NCI-H2107 (cell line): ENCODE measurements around the gene LIG1.

Experiments used
- DNase-seq: peaks from one replicate; lab custom pipeline; 2025; lab: John Stamatoyannopoulos, UW

LIG1 gene

GRCh38 chr19:48169939-48170803 lies at the start of gene LIG1, which contains the start of gene ZSWIM9:
LIG1 (minus strand) TSS chr19:48170344; CDS start chr19:48165566, 4,778 bp downstream.
ZSWIM9 (plus strand) TSS chr19:48170680; CDS start chr19:48171803, 1,123 bp downstream.
- DNase-seq: peak; percentile 97

DNA sequence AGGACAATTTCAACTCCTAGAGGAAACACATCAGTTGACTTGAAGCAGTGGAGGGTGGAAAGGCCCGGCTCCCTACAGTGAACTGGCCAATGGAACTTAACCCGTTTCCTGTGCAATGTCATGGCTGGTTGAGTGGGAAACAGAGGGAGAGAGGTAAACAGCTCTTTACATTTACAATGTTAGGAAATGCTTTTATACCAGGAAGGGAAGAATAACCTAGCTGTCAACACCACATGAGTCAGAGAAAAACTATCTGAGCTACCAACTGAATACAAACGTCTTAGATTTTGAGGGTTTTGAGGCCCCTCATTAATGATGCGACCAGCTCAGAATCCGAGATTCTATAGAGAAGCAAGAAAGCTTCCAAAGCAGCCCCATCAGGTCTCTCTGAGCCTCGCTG lies 48.9 kb upstream of the LIG1 start:
- DNase-seq: no peak

GRCh38 chr19:48216933-48217332 lies 46.8 kb upstream of the LIG1 start:
- no peak for DNase-seq

GRCh38 chr19:48213959-48214358 lies 43.8 kb upstream of the LIG1 start:
- no peak for DNase-seq

GRCh38 chr19:48210005-48210404 lies 39.9 kb upstream of the LIG1 start:
- DNase-seq: no peak

- no peak for DNase-seq
These were observed 36.4 kb upstream of the LIG1 start for GRCh38 chr19:48206397-48207093.

GRCh38 chr19:48203794-48204628 lies 33.9 kb upstream of the LIG1 start:
- DNase-seq: peak; percentile 96

GRCh38 chr19:48203222-48203793 lies 33.2 kb upstream of the LIG1 start:
- no peak for DNase-seq

DNA sequence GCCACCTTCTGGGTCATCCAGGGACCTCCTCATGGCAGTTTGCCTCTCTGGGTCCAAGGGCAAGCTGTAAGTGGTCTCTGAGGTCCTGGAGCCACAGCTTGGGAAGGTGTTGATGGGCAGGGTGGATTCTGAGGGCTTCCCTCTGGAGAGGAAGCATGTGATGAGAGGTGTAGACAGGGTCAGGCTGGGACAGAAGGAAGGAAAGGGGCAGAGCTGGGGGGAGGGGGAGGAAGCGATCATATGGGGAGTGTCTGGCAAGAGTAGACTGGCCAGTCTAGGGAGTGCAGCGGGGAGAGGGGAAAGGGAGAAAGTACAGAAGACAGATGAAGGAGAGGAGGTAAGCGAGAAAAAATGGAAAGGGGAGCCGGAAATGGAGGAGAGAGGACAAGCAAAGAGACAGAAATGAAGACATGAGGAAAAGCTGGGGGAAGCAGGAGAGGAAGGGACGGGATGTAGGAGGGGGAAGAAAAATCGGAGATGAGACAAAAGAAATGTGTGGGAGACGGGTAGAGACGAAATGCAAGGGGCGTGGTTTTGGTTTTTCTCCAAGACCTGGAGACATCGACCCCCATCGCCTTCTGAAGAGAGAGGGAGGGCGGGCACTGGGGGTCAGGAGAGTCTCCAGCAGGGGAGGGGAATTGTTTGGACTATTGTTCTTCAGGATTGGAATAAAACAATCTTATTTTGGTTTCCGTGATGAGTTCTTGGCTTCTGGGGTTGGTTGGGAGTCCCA lies 27.0 kb upstream of the LIG1 start:
- DNase-seq: no peak

DNA sequence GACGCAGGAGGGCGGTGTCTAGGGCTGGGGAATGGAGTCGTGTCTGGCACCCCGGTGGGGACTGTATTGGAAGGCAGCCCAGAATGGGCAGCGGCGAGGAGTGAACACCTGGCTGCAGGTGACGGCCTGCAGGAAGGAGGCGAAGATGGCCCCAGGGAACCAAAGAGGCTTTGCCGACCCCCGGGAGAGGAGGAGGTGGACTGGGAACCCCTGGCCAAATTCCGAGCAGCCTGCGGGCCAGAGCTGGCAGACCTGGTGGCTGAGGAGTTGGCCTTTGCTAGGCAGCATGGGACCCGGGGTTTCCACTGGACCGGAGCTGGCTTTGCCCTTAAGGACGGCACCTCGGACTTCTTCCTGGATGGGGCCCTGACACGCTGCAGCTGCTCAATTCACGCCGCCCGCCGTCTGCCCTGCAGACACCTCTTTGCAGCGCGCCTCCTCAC lies 26.2 kb upstream of the LIG1 start:
- no peak for DNase-seq

DNA sequence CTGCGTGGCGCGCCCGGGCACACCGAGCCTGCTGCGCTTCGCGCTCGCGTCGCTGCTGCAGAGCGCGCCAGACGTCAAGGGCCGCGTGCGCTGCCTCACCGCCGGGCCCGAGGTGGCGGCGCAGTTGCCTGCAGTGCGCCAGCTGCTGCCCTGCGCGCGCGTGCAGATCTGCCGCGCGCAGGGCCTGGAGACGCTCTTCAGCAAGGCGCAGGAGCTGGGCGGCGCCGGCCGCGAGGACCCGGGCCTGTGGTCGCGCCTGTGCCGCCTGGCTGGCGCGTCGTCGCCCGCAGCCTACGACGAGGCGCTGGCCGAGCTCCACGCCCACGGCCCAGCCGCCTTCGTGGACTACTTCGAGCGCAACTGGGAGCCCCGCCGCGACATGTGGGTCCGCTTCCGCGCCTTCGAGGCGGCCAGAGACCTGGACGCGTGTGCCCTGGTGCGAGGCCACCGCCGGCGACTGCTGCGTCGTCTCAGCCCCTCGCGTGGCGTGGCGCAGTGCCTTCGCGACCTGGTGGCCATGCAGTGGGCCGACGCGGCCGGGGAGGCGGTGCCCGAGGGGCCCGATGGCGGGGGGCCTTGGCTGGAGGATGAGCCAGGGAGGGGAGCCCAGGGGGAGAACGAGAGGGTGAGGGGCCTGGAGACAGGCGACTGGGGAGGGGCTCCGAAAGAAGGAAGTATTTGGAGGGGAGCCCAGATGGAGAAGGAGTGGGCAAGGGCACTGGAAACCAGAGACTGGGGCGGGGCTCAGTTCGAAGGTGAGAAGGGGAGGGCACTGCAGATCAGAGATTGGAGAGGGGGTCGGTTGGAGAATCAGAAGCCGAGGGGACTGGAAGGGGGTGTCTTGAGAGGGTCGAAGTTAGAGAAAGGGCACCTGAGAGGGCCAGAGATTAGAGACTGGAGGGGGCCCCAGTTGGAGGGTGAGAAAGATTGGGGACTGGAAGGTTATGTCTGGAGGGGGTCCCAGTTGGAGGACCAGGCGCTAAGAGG lies 25.0 kb upstream of the LIG1 start:
- DNase-seq: no peak

DNA sequence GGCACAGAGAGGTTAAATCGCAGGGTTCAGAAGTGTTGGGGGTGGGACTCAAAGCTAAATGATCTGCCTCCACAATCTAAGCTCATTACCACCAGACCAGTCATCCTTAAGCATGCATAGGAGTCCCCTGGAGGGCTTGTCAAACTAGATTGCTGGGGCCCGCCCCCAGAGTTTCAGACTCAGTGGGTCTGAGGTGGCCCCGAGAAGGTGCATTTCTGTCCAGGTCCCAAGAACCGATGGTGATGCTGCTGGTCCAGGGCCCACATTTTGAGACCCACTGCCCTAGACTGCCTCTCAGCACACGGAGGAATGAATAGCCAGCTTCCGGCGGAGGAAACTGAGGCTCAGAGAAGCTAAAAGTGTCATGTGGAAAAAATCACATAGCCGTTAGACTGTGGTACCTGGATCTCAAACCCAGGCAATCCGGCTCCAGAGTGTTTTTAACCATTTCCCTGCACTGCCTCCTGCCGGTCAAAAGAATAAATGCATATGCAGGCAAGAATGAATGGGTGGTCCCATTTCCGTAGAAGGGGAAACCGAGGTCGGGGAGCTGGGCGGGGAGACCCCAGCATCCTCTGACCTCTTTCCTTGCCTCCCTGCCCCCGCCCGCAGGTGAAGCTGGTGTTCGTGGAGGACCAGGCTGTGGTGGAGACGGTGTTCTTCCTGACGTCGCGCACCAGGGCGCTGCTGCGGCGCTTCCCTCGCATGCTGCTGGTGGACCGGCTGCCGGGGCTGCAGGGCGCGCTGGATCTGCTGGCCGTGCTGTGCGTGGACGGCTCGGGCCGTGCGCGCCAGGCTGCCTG lies 24.1 kb upstream of the LIG1 start:
- no peak for DNase-seq

- DNase-seq: no peak
These were observed 22.6 kb upstream of the LIG1 start for GRCh38 chr19:48192750-48193149.

DNA sequence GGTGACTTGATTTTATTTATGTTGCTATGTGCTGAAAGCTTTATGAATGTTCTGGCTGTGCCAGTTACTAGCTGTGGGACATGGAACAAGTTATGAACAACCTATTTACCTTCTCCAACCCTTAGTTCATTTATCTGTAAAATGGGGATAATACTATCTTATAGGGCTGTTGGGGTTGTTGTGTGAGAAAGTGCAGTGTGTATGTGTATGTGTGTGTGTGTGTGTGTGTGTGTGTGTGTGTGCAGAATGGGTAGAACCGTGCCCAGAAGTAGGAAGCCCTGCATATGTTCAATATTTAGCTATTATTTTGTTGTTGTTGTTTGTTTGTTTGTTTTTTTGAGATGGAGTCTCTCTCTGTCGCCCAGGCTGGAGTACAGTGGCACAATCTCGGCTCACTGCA lies 20.7 kb upstream of the LIG1 start:
- no peak for DNase-seq

DNA sequence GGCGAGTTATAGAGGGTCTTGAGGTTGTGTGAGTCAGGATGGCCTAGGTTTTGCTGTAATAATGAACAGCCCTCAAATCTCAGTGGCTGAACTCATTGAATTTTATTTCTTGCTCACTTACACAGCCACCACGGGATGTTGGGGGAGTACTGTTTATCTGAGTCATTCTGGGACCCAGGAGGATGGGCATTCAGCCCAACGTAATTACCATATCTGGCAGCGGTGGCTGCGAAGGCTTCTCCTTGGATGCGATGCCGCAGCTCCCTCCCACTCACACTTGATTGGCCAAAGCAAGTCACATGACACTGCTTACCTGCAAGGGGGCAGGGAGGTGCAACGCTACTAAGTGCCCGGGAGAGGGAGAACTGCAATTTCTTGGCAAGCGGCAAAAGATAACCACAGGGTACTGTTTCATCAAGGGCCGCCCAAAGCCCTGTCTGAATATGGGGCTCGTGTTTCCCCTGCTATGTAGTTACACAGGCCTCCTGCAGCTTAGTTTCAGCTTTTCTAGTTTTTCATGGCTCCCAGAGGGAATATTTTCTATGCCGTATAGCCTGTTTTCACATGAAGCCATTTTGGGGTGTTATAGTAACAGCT lies 20.2 kb upstream of the LIG1 start:
- DNase-seq: peak; percentile 97

DNA sequence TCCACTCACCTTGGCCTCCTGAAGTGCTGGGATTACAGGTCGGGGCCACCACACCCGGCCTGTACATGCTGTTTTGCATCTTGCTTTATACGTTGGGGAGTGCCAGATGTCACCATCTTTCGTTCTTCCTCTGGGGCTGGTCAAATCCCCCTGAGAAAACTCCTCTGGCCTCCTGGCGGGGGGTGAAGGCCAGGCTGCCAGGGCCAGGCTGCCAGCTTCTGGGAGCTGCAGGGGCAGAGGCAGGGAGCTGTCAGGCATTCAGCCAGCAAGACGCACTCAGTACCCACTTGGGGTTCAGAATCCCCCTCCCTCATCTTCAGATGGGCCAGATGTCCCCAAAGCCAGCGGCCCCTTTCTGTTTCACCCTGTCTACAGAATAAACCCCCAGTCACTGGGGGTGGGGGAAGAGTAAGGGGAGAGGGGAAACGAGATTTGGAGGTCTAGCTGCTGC lies 16.4 kb upstream of the LIG1 start:
- DNase-seq: no peak

DNA sequence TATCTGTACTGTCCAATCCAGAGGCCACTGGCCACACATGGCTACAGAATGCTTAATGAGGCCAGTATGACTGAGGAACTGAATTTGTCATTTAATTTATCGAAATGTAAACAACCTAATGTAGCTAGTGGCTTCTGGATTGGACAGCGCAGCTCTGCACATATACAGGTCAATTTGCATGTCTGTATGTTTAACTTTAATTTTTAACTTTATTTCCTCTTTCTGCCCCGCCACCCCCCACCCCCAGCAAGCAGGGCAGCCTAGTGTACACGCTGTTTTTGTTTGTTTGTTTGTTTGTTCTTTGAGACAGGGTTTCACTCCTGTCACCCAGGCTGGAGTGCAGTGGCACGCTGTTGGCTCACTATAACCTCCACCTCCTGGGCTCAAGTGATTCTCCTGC lies 15.9 kb upstream of the LIG1 start:
- no peak for DNase-seq

- no peak for DNase-seq
These were observed 13.2 kb upstream of the LIG1 start for GRCh38 chr19:48183356-48183755.

- no peak for DNase-seq
These were observed 12.3 kb upstream of the LIG1 start for GRCh38 chr19:48182434-48182833.
